Activated T-cell treated with anti-CD3 and anti-CD28 coated beads, Interleukin-2, amount 50 U/mL, for 4 hours (primary cell): ENCODE results near the gene DNAJC3. TPM values are rescaled to one million over a fixed set of nuclear protein-coding genes. Genes with fewer than 3 reads are reported as not detected.
"Not testable (repeated sequence)": the region's sequence is repeated elsewhere in the genome, so short reads cannot be mapped to it uniquely, and the experiment has no call there.

Experiments
- ATAC-seq, 2 donors: fragments of 200-7000 bp; cut with Tn5 transposase; one replicate each; pipeline ENCODE4 v1.10.0; 2021
- DNase-seq: peaks from one replicate; pipeline ENCODE4 v3.0.0-alpha.2; 2020
- H3K27me3 Mint-ChIP-seq: one replicate; pipeline ENCODE4 v1.8.0; 2021; ENCODE audit warnings: low read depth, mixed read lengths
- H3K36me3 Mint-ChIP-seq: one replicate; pipeline ENCODE4 v1.8.0; 2022; ENCODE audit warnings: mixed read lengths; ENCODE audit not compliant: insufficient read depth
- H3K4me1 Mint-ChIP-seq: one replicate; pipeline ENCODE4 v1.8.0; 2021; ENCODE audit warnings: low read depth, mixed read lengths
- H3K4me3 Mint-ChIP-seq: one replicate; pipeline ENCODE4 v1.8.0; 2021; ENCODE audit warnings: mild to moderate bottlenecking, moderate library complexity, mixed read lengths
- H3K9me3 Mint-ChIP-seq: one replicate; pipeline ENCODE4 v1.8.0; 2021; ENCODE audit warnings: mixed read lengths
- total RNA-seq, 3 donors: library from RNA; stranded (reverse); gene quantifications; one replicate each; pipeline ENCODE4 v1.2.1, GENCODE V29; 2021

DNAJC3 gene
- total RNA-seq, 3 donors from 2014 or later: 30.2 to 39.3 (median 31.2) TPM

DNA sequence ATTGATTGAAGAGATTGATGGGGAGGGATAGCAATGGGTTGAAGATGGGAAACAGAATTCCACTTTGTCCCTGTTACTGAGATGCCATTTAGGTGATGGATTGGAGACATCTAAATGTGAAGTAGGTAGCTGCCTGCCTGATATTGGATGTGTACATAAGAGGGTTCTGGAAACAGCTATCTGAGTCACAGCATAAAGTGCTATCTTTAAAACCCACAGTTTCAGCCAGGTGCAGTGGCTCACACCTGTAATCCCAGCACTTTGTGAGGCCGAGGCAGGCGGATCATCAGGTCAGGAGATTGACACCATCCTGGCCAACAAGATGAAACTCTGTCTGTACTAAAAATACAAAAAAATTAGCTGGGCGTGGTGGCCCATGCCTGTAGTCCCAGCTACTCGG lies 72.6 kb downstream of the DNAJC3 start:
- Mint-ChIP-seq H3K9me3 (peaks cover 3% of the 10 kb centered on the region), H3K4me1 (peaks cover 9% of the 10 kb centered on the region)
- no peak for ATAC-seq

GRCh38 chr13:95752677-95753076 lies 75.7 kb downstream of the DNAJC3 start:
- ATAC-seq: no peak
- no peak for DNase-seq
- Mint-ChIP-seq H3K27me3 (no peaks in the 10 kb centered on the region), H3K4me3 (no peak overlapping the region), H3K4me1 (peaks cover 4% of the 10 kb centered on the region), H3K36me3 (peaks cover 14% of the 10 kb centered on the region), H3K9me3 (peaks cover 3% of the 10 kb centered on the region)

More for the DNA sequence above, 72.6 kb downstream of the DNAJC3 start:
- DNase-seq: no peak
- Mint-ChIP-seq H3K4me3 (no peak overlapping the region), H3K27me3 (no peaks in the 10 kb centered on the region), H3K36me3 (peaks cover 14% of the 10 kb centered on the region)

GRCh38 chr13:95754069-95754468 lies 77.1 kb downstream of the DNAJC3 start:
- Mint-ChIP-seq H3K27me3 (no peaks in the 10 kb centered on the region), H3K4me1 (peaks cover 4% of the 10 kb centered on the region), H3K36me3 (peaks cover 16% of the 10 kb centered on the region), H3K4me3 (no peak overlapping the region), H3K9me3 (peaks cover 3% of the 10 kb centered on the region)
- no peak for DNase-seq
- ATAC-seq: no peak

GRCh38 chr13:95756072-95756471 lies 79.1 kb downstream of the DNAJC3 start:
- Mint-ChIP-seq H3K36me3 (peaks cover 20% of the 10 kb centered on the region), H3K4me1 (peaks cover 4% of the 10 kb centered on the region), H3K4me3 (no peak overlapping the region), H3K27me3 (no peaks in the 10 kb centered on the region), H3K9me3 (peaks cover 3% of the 10 kb centered on the region)
- no peak for ATAC-seq
- DNase-seq: no peak

DNA sequence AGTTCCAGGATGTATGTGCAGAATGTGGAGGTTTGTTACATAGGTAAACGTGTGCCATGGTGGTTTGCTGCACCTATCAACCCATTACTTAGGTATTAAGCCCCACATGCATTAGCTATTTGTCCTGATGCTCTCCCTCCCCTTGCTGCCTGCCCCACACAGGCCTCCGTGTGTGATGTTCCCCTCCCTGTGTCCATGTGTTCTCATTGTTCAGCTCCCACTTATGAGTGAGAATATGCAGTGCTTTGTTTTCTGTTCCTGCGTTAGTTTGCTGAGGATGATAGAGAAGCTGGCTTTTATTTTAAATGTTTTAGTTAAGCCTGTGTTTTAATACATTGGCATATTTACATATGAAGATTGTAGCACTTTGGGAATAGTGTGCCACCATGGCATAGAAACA lies 85.7 kb downstream of the DNAJC3 start:
- not testable (repeated sequence) for H3K4me1 Mint-ChIP-seq, H3K4me3 Mint-ChIP-seq, ATAC-seq, H3K9me3 Mint-ChIP-seq, H3K27me3 Mint-ChIP-seq, DNase-seq
- peaks cover 22% of the 10 kb centered on the region for H3K36me3 Mint-ChIP-seq

DNA sequence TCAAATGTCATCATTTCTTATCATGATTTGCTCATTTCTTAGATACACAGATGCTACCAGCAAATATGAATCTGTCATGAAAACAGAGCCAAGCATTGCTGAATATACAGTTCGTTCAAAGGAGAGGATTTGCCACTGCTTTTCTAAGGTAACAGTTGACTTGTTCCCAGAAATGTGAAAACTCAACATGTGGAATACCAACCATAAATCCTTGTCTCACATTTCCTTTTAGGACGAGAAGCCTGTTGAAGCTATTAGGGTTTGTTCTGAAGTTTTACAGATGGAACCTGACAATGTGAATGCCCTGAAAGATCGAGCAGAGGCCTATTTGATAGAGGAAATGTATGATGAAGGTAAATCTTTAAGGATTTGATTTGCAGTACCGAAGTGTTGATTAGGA lies 86.7 kb downstream of the DNAJC3 start:
- Mint-ChIP-seq H3K27me3 (no peaks in the 10 kb centered on the region), H3K9me3 (no peaks in the 10 kb centered on the region), H3K4me3 (no peak overlapping the region), H3K4me1 (no peaks in the 10 kb centered on the region), H3K36me3 (peaks cover 19% of the 10 kb centered on the region)
- ATAC-seq (no peak), DNase-seq (no peak)

DNA sequence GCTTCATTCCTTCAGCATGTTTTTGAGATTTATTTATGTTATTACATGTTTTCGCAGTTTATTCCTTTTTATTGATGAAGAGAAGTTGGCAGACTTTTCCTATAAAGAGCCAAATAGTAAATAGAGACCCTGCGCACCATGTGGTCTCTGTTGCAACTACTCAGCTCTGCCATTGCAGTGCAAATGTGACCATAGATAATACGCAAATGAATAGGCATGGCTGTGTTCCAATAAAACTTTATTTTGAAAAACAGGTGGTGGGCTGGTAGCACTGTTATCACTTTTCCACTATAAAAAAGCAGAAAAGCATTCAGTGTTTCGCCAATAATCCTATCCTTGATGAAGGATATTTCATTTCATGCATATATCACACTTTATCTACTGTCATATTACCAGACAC lies 95.0 kb downstream of the DNAJC3 start:
- H3K4me1 Mint-ChIP-seq: peaks cover 5% of the 10 kb centered on the region
- H3K36me3 Mint-ChIP-seq: peaks cover 26% of the 10 kb centered on the region
- ATAC-seq (no peak), DNase-seq (no peak)
- no peaks in the 10 kb centered on the region for H3K27me3 Mint-ChIP-seq
- H3K4me3 Mint-ChIP-seq: no peak overlapping the region
- H3K9me3 Mint-ChIP-seq: no peaks in the 10 kb centered on the region

DNA sequence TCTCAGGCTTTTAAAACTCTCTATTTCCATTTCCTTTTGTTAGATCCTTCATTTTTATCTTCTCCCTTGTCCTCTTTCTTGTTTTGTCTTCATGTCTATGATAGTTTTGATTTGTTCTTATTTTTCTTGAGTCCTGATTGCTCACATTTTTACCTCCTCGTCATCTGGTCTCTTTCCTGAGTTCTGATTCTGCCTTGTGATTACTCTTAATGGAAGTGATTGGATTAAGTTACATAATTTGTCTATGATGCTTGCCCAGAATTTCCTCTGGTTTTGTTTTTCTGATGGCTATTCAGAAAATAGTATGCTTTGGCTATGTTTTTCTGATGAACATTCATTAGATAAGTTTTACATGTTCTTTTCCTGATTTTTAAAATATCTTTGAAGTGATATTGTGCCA lies 102.6 kb downstream of the DNAJC3 start:
- no peak overlapping the region for H3K4me3 Mint-ChIP-seq
- H3K4me1 Mint-ChIP-seq: no peaks in the 10 kb centered on the region
- peaks cover 23% of the 10 kb centered on the region for H3K36me3 Mint-ChIP-seq
- ATAC-seq: no peak
- DNase-seq: no peak
- H3K27me3 Mint-ChIP-seq: no peaks in the 10 kb centered on the region
- no peaks in the 10 kb centered on the region for H3K9me3 Mint-ChIP-seq

DNA sequence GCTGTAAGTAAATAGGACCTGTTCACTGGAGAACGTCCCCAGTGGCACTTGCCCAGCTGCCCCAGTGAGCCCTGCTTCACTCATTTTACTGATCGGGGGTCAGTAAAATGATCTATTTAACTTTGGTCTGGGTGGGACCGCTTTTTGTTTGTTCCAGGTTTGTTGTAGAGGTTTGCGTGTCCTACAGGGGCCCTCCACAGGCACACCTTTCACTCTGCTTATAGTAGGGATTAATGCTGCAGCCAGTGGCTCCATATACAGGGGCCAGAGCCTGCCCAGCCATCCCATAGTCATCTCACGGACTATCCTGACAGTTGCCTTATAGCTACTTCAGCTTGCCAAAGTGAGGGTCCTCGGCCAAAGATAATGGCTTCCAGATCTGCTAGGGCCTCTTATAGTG lies 104.1 kb downstream of the DNAJC3 start:
- peaks cover 23% of the 10 kb centered on the region for H3K36me3 Mint-ChIP-seq
- no peaks in the 10 kb centered on the region for H3K27me3 Mint-ChIP-seq
- H3K4me1 Mint-ChIP-seq: no peaks in the 10 kb centered on the region
- DNase-seq (no peak), ATAC-seq (no peak)
- no peak overlapping the region for H3K4me3 Mint-ChIP-seq
- H3K9me3 Mint-ChIP-seq: no peaks in the 10 kb centered on the region

DNA sequence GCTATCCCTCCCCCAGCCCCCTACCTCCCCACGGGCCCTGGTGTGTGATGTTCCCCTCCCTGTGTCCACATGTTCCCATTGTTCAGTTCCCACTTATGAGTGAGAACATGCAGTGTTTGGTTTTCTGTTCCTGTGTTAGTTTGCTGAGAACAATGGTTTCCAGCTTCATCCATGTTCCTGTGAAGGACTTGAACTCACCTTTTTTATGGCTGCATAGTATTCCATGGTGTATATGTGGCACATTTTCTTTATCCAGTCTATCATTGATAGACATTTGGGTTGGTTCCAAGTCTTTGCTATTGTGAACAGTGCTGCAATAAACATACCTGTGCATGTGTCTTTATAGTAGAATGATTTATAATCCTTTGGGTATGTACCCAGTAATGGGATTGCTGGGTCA lies 105.0 kb downstream of the DNAJC3 start:
- peaks cover 27% of the 10 kb centered on the region for H3K36me3 Mint-ChIP-seq
- not testable (repeated sequence) for H3K9me3 Mint-ChIP-seq, ATAC-seq, H3K4me1 Mint-ChIP-seq, H3K4me3 Mint-ChIP-seq, H3K27me3 Mint-ChIP-seq, DNase-seq

GRCh38 chr13:95783747-95784146 lies 106.8 kb downstream of the DNAJC3 start:
- Mint-ChIP-seq H3K27me3 (no peaks in the 10 kb centered on the region), H3K36me3 (peaks cover 35% of the 10 kb centered on the region), H3K4me1 (no peaks in the 10 kb centered on the region), H3K4me3 (no peak overlapping the region), H3K9me3 (no peaks in the 10 kb centered on the region)
- no peak for ATAC-seq
- no peak for DNase-seq

DNA sequence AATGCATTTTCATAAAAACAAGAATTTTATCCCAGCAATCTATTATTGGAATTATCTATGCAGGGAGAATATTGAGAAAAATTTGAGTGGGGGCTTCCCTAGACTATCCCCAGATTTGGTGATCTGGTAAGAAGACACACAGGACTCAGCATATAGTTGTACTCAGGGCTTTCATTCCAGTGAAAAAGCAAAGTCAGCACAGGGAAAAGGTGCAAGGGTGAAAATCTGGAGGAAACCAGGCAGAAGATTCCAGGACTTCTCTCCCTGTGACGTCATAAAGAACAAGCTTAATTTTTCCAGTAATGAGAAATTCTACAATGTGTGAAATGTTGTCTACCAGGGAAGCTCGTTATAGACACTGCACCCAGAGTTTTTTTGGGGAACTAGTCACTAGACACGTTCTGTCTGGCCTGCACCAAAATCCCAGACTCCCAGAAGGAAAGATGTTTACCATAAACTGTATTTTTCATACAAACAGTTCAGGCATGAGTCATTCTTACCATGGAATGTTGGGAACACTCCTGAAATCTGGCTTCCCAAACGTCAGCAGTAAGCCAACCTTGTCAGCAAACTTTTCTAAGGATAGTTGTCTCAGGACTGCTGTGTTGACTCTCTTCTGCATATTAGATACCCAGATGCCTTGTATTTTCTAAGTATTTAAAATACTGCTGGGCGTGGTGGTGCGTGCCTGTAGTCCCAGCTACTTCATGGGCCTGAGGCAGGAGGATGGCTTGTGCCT lies 107.4 kb downstream of the DNAJC3 start:
- no peaks in the 10 kb centered on the region for H3K4me1 Mint-ChIP-seq
- no peaks in the 10 kb centered on the region for H3K27me3 Mint-ChIP-seq
- peaks cover 40% of the 10 kb centered on the region for H3K36me3 Mint-ChIP-seq
- ATAC-seq (no peak), DNase-seq (no peak)
- no peaks in the 10 kb centered on the region for H3K9me3 Mint-ChIP-seq
- H3K4me3 Mint-ChIP-seq: no peak overlapping the region

GRCh38 chr13:95784900-95785290 lies 108.0 kb downstream of the DNAJC3 start:
- H3K4me3 Mint-ChIP-seq: no peak overlapping the region
- H3K27me3 Mint-ChIP-seq: no peaks in the 10 kb centered on the region
- peaks cover 46% of the 10 kb centered on the region for H3K36me3 Mint-ChIP-seq
- no peak for ATAC-seq
- no peaks in the 10 kb centered on the region for H3K9me3 Mint-ChIP-seq
- DNase-seq: no peak
- H3K4me1 Mint-ChIP-seq: no peaks in the 10 kb centered on the region

DNA sequence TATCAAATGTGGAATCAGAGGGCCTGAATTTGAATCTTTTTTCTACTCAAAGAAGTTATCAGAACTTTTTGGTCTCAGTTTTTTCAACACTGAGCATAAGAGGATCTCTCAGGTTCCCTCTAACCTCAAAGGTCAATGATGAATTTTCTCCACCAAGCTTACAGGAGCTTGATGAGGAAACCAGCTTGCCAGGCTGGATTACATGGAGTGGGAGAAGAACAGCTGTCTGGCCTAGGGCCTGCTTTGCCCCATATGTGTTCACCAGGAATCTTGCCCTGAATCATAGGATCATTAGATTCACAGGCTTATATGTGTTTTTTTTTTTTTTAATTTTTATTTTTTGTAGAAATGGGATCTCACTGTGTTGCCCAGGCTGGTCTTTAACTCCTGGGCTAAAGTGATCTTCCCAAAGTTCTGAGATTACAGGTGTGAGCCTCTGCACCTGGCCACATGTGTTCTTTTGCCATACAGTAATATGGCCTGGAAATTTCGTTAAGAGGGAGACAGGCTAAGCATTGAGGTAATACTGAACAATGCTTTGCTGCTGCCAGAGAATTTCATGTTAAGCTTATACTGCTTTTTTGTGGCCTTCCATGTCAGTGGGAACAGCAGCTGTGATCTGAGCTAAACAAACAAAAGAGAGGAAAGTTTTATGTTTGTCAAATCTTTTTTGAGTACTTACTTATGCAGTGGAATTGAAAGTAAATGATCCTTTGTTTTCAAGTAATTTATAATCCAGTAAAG lies 110.6 kb downstream of the DNAJC3 start:
- no peaks in the 10 kb centered on the region for H3K27me3 Mint-ChIP-seq
- H3K4me3 Mint-ChIP-seq: no peak overlapping the region
- no peaks in the 10 kb centered on the region for H3K9me3 Mint-ChIP-seq
- ATAC-seq: no peak
- no peak for DNase-seq
- no peaks in the 10 kb centered on the region for H3K4me1 Mint-ChIP-seq
- peaks cover 60% of the 10 kb centered on the region for H3K36me3 Mint-ChIP-seq

GRCh38 chr13:95788100-95788463 lies 111.1 kb downstream of the DNAJC3 start:
- Mint-ChIP-seq H3K27me3 (no peaks in the 10 kb centered on the region), H3K9me3 (no peaks in the 10 kb centered on the region), H3K4me1 (no peaks in the 10 kb centered on the region), H3K4me3 (no peak overlapping the region), H3K36me3 (peaks cover 64% of the 10 kb centered on the region)
- DNase-seq (no peak), ATAC-seq (no peak)
